A549 treated with dexamethasone at 1 μM for 4 hours (cell line): ENCODE results near the gene ALG6. TPM values are rescaled to one million over a fixed set of nuclear protein-coding genes. Genes with fewer than 3 reads are reported as not detected.

ENCODE experiments used
- total RNA-seq: library from RNA; stranded (reverse); fragments of 200-300 nt; extraction: Qiagen RNA extraction; gene quantifications from 5 replicates; pipeline ENCODE4 v1.2.3, GENCODE V29; 2022

The ALG6 gene
- total RNA-seq: 4.6 to 6.5 TPM (median 6.1 TPM) in 5 replicates

GRCh38 chr1:63367215-63368103 is at the start of gene ALG6:
ALG6 (plus strand) TSS chr1:63367627; CDS start chr1:63370978, 3,351 bp downstream.

DNA sequence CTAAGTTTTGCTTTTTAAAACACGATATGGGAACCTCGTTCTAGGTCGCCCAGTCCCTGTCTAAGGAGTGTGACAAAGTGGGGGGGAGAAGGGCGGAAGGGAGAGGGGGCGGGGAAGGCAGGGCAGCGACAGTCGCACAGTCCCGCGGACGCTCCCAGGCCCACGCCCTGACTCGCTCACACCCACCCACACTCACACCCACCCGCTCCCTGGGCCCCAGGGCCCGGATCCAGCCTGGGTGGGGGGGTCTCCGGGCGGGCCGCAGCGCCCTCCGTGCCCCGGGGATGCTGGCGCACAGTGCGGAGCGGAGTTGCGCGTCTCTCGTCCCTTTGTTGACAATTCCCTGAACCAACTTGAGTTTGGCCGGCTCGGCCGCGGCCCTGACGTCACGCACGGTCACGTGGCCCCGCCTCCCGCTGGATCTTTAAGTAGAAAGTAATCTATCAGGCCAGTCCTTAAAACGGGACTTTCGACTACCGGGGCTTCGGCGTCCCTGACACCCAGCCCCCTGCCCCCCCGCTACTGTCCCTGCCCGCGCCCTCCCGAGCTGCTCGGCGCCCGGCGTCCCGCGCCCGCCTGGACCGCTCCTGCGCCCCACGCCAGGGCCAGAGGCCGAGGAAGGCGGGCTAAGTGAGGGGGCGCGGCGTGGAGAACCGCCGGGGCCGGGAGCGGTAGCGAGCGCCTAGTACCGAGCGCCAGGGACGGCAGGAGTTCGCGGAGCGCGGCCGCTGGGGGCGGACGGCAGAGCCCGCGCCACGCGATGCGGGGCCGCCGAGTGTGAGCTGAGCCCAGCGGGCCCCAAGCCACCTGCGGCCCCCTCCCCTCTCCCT is 45.1 kb upstream of the ALG6 start, which contains the start of gene FOXD3:
TSS of gene FOXD3 (plus strand) at position 454 of the 830 bp plus-strand sequence. CDS start 492 bp downstream, outside the sequence.

Other genes with a start within 250 kb of the ALG6 start
- 0.52 to 0.91 TPM (median 0.70 TPM) in 5 replicates for gene FOXD3, start 45.1 kb upstream of the ALG6 start, total RNA-seq
- 21.3 to 26.3 TPM (median 24.0 TPM) in 5 replicates for gene ITGB3BP, start 155.6 kb downstream of the ALG6 start, total RNA-seq
- 2.0 to 2.7 TPM (median 2.4 TPM) in 5 replicates for gene EFCAB7, start 155.9 kb downstream of the ALG6 start, total RNA-seq
- gene PGM1, start 225.8 kb downstream of the ALG6 start, total RNA-seq: 35.6 to 39.0 TPM (median 38.8 TPM) in 5 replicates